Lung microvascular endothelial cell (primary cell): ENCODE data around the gene NMU. TPM values are rescaled to one million over a fixed set of nuclear protein-coding genes. Genes with fewer than 3 reads are reported as not detected.
"Not testable (repeated sequence)": the region's sequence is repeated elsewhere in the genome, so short reads cannot be mapped to it uniquely, and the experiment has no call there.

Source experiments
- DNase-seq, 2 donors: peaks; one replicate each; pipeline versions ENCODE4 v3.0.0 to v3.0.0-alpha.2; 2010; ENCODE audit warnings: low read depth in 2 of 2
- total RNA-seq: library from RNA; depleted of rRNA; stranded (reverse); fragments of >200 nt; gene quantifications from 2 replicates; pipeline ENCODE4 v1.2.1, GENCODE V29; 2014

Gene NMU
- 0.22 TPM in 1 of 2 replicates, not detected in the other for total RNA-seq

- DNase-seq = peak; percentile 6 to 33
Measured at GRCh38 chr4:55635741-55636655, at the start of gene NMU. Gene NMU, minus strand, starts transcription at chr4:55636298. Its CDS starts 106 bp downstream, at chr4:55636192.

- no peak for DNase-seq
Measured at GRCh38 chr4:55684276-55684675, 48.2 kb upstream of the NMU start.

- not testable (repeated sequence) for DNase-seq
Measured at GRCh38 chr4:55682797-55683196, 46.7 kb upstream of the NMU start.

GRCh38 chr4:55682295-55682694, 46.2 kb upstream of the NMU start:
- no peak for DNase-seq

- no peak for DNase-seq
Measured at GRCh38 chr4:55681430-55681829, 45.3 kb upstream of the NMU start.

GRCh38 chr4:55675196-55675793, 39.2 kb upstream of the NMU start:
- no peak for DNase-seq

- DNase-seq = no peak
Measured at GRCh38 chr4:55673424-55673823, 37.3 kb upstream of the NMU start.

GRCh38 chr4:55671667-55672066, 35.6 kb upstream of the NMU start:
- no peak for DNase-seq

GRCh38 chr4:55670695-55671094, 34.6 kb upstream of the NMU start:
- DNase-seq = no peak

- DNase-seq = no peak
Measured at GRCh38 chr4:55668449-55668848, 32.4 kb upstream of the NMU start.

GRCh38 chr4:55666535-55666934, 30.4 kb upstream of the NMU start:
- DNase-seq = no peak

- no peak for DNase-seq
Measured at GRCh38 chr4:55663145-55663544, 27.0 kb upstream of the NMU start.

GRCh38 chr4:55661398-55662056, 25.4 kb upstream of the NMU start:
- no peak for DNase-seq

GRCh38 chr4:55658657-55659056, 22.6 kb upstream of the NMU start:
- no peak for DNase-seq

- no peak for DNase-seq
Measured at GRCh38 chr4:55654131-55654530, 18.0 kb upstream of the NMU start.

GRCh38 chr4:55650483-55650882, 14.4 kb upstream of the NMU start:
- no peak for DNase-seq

- no peak for DNase-seq
Measured at GRCh38 chr4:55637272-55637820, 1.2 kb upstream of the NMU start.

- DNase-seq = no peak
Measured at GRCh38 chr4:55636656-55636999, 530 bp upstream of the NMU start.

- DNase-seq = no peak
Measured at GRCh38 chr4:55635282-55635681, 816 bp downstream of the NMU start.

- no peak for DNase-seq
Measured at GRCh38 chr4:55634417-55635128, 1.5 kb downstream of the NMU start.

GRCh38 chr4:55633903-55634302, 2.2 kb downstream of the NMU start:
- DNase-seq = no peak

- no peak for DNase-seq
Measured at GRCh38 chr4:55625835-55626234, 10.3 kb downstream of the NMU start.
